HL-60 (cell line): Measurements from ENCODE around the gene QRFP.

ENCODE experiments used
- CTCF ChIP-seq: IDR thresholded peaks from one replicate; pipeline ENCODE4 v1.5.1; 2011; ENCODE audit warnings: low read length, control low read depth, inconsistent platforms; ENCODE audit not compliant: insufficient read depth
- GABPA ChIP-seq: IDR thresholded peaks from 2 replicates; pipeline ENCODE4 v1.6.1; 2012; ENCODE audit warnings: low read depth
- POLR2AphosphoS5 ChIP-seq: IDR thresholded peaks from 2 replicates; pipeline ENCODE4 v1.6.1; 2012; ENCODE audit warnings: low read depth
- SPI1 ChIP-seq: IDR thresholded peaks from 2 replicates; pipeline ENCODE4 v1.6.1; 2012; ENCODE audit warnings: low read depth, mild to moderate bottlenecking, borderline replicate concordance

GRCh38 chr9:130936285-130937117 lies 39.9 kb upstream of the QRFP start:
- no peak for TF ChIP-seq POLR2AphosphoS5
- TF ChIP-seq CTCF: no peak
- no peak for TF ChIP-seq GABPA
- TF ChIP-seq SPI1: no peak
